HepG2 (cell line): Measurements from ENCODE around the gene VRK1. TPM values are rescaled to one million over a fixed set of nuclear protein-coding genes. Genes with fewer than 3 reads are reported as not detected.

Experiments used
- DMAP1 ChIP-seq: IDR thresholded peaks from 2 replicates; pipeline ENCODE4 v1.6.1; 2016
- FOXO4 ChIP-seq: sonication (generic); formaldehyde crosslinking; conservative IDR thresholded peaks from 2 replicates; pipeline ENCODE4 v1.8.1; 2023; ENCODE audit warnings: missing genetic modification reagents
- HDAC1 ChIP-seq: sonication (generic); formaldehyde crosslinking; IDR thresholded peaks from 2 replicates; pipeline ENCODE4 v1.5.1; 2020; ENCODE audit warnings: mild to moderate bottlenecking, missing genetic modification reagents
- HES4 ChIP-seq: sonication (generic); formaldehyde crosslinking; IDR thresholded peaks from 2 replicates; pipeline ENCODE4 v1.9.0; 2021; ENCODE audit warnings: mild to moderate bottlenecking, missing genetic modification reagents, borderline replicate concordance
- KLF16 ChIP-seq, 2 experiments: sonication (generic) in 1 of 2; formaldehyde crosslinking in 1 of 2; IDR thresholded peaks; 2 replicates each; pipeline versions ENCODE4 v1.6.1 to v1.8.0; 2016 to 2023; ENCODE audit warnings: missing genetic modification reagents in 2 of 2, missing compliant biosample characterization in 1 of 2
- MAZ ChIP-seq, 2 experiments: sonication (generic) in 1 of 2; formaldehyde crosslinking in 1 of 2; IDR thresholded peaks; 2 replicates each; pipeline versions ENCODE4 v1.5.0 to v1.6.1; 2012 to 2020; ENCODE audit warnings: low read depth in 2 of 2, mild to moderate bottlenecking in 2 of 2, borderline replicate concordance in 1 of 2, improper control_type of control experiment in 1 of 2, low read length in 1 of 2, missing genetic modification reagents in 1 of 2, moderate library complexity in 1 of 2
- PAF1 ChIP-seq: IDR thresholded peaks from 2 replicates; pipeline ENCODE4 v1.6.1; 2016; ENCODE audit warnings: missing genetic modification reagents, missing compliant biosample characterization
- PAX8 ChIP-seq: sonication (generic); formaldehyde crosslinking; IDR thresholded peaks from 2 replicates; pipeline ENCODE4 v1.8.0; 2022; ENCODE audit warnings: mild to moderate bottlenecking, missing genetic modification reagents, borderline replicate concordance
- PHF5A ChIP-seq: IDR thresholded peaks from one replicate; pipeline ENCODE4 v1.6.1; 2018; ENCODE audit warnings: low read depth, missing genetic modification reagents; ENCODE audit not compliant: unreplicated experiment
- RFXANK ChIP-seq: IDR thresholded peaks from 2 replicates; pipeline ENCODE4 v1.6.1; 2016
- SALL1 ChIP-seq: sonication (generic); formaldehyde crosslinking; IDR thresholded peaks from 2 replicates; pipeline ENCODE4 v1.8.0; 2022; ENCODE audit warnings: mild to moderate bottlenecking, missing genetic modification reagents
- TBP ChIP-seq: sonication (generic); formaldehyde crosslinking; IDR thresholded peaks from 2 replicates; pipeline ENCODE4 v1.5.0; 2020; ENCODE audit warnings: missing genetic modification reagents
- ZMAT3 ChIP-seq: sonication (generic); formaldehyde crosslinking; conservative IDR thresholded peaks from 2 replicates; pipeline ENCODE4 v1.7.0; 2021; ENCODE audit warnings: missing genetic modification reagents
- ZMAT5 ChIP-seq: sonication (generic); formaldehyde crosslinking; IDR thresholded peaks from 2 replicates; pipeline ENCODE4 v1.5.0; 2020; ENCODE audit warnings: mild to moderate bottlenecking, low read depth, missing genetic modification reagents, borderline replicate concordance
- ZNF318 ChIP-seq: sonication (generic); formaldehyde crosslinking; IDR thresholded peaks from 2 replicates; pipeline ENCODE4 v1.4.0; 2020; ENCODE audit warnings: mild to moderate bottlenecking, missing genetic modification reagents
- ZNF343 ChIP-seq: sonication (generic); formaldehyde crosslinking; IDR thresholded peaks from 2 replicates; pipeline ENCODE4 v1.4.0; 2020; ENCODE audit warnings: mild to moderate bottlenecking, missing genetic modification reagents
- ZNF441 ChIP-seq: sonication (generic); formaldehyde crosslinking; IDR thresholded peaks from 2 replicates; pipeline ENCODE4 v1.7.0; 2021; ENCODE audit warnings: missing genetic modification reagents, borderline replicate concordance
- ZNF605 ChIP-seq: sonication (generic); formaldehyde crosslinking; IDR thresholded peaks from 2 replicates; pipeline ENCODE4 v1.8.0; 2022; ENCODE audit warnings: mild to moderate bottlenecking, missing genetic modification reagents
- ZNF674 ChIP-seq: sonication (generic); formaldehyde crosslinking; IDR thresholded peaks from 2 replicates; pipeline ENCODE4 v1.5.0; 2020; ENCODE audit warnings: low read depth, mild to moderate bottlenecking, missing genetic modification reagents
- polyA plus RNA-seq, 8 experiments: library from polyadenylated mRNA; depleted of rRNA in 3 of 8; stranded (reverse) in 7 of 8; unstranded in 1 of 8; fragments of >200 nt; fragmentation: Illumina TruSeq in 4 of 8; extraction: Trizol in 4 of 8; gene quantifications; 2 replicates each; pipeline versions ENCODE4 v1.2.1 to v1.2.3, GENCODE V29; 2011 to 2016; ENCODE audit warnings: low read depth in 4 of 8, missing spikeins in 1 of 8, mixed read lengths in 1 of 8; ENCODE audit not compliant: insufficient read depth in 1 of 8
- total RNA-seq, 5 experiments: library from RNA; depleted of rRNA; stranded (reverse); fragments of >200 nt; fragmentation: Illumina TruSeq; extraction: Trizol; gene quantifications; 2 replicates each; pipeline ENCODE4 v1.2.3, GENCODE V29; 2016; ENCODE audit warnings: low read depth in 1 of 5

VRK1 gene
- total and polyA plus RNA-seq, 2 of the 13 experiments (the other 11 are each of a cell fraction or from before 2014, with no cell fraction given), result 7.9 to 51.3 TPM

- 0 out of 2 replicates have a peak, but pooled peaks have one; percentile 18 for TF ChIP-seq HDAC1 (CRISPR knock-in tag)
- no peak for TF ChIP-seq ZMAT5 (CRISPR knock-in tag)
- 0 out of 2 replicates have a peak, but pooled peaks have one; percentile 84 for TF ChIP-seq FOXO4
- no peak for TF ChIP-seq RFXANK
- 0 out of 2 replicates have a peak, but pooled peaks have one; percentile 20 for TF ChIP-seq ZNF343 (CRISPR knock-in tag)
- 0 out of 2 replicates have a peak, but pooled peaks have one; percentile 7 for TF ChIP-seq ZNF441 (CRISPR knock-in tag)
- no peak for TF ChIP-seq PHF5A (CRISPR knock-in tag)
- TF ChIP-seq PAF1 (CRISPR knock-in tag), result no peak
- 0 out of 2 replicates have a peak, but pooled peaks have one; percentile 9 for TF ChIP-seq ZNF674 (CRISPR knock-in tag)
- TF ChIP-seq ZNF605 (CRISPR knock-in tag), result no peak
- no peak for TF ChIP-seq KLF16 (CRISPR knock-in tag; IDR thresholded peaks at IDR 0.05)
- no peak for TF ChIP-seq MAZ (IDR thresholded peaks at IDR 0.05; ENCODE audit: borderline replicate concordance, low read depth, low read length)
- TF ChIP-seq MAZ (CRISPR knock-in tag; IDR thresholded peaks at IDR 0.05; ENCODE audit: low read depth), result peak; percentile 49; the same call in 1 of the 2 replicates
- TF ChIP-seq SALL1, result 0 out of 2 replicates have a peak, but pooled peaks have one; percentile 4
- TF ChIP-seq TBP (CRISPR knock-in tag), result no peak
- TF ChIP-seq HES4, result 0 out of 2 replicates have a peak, but pooled peaks have one; percentile 54
- peak; percentile 42; the same call in 1 of the 2 replicates for TF ChIP-seq DMAP1 (CRISPR knock-in tag)
- 0 out of 2 replicates have a peak, but pooled peaks have one; percentile 69 for TF ChIP-seq ZMAT3
- 0 out of 2 replicates have a peak, but pooled peaks have one; percentile 35 for TF ChIP-seq PAX8
- no peak for TF ChIP-seq ZNF318
These were observed 584 bp downstream of the VRK1 start (continued) for GRCh38 chr14:96797582-96798349.
